H9 (cell line): ENCODE data around the gene LPAR1. TPM values are rescaled to one million over a fixed set of nuclear protein-coding genes. Genes with fewer than 3 reads are reported as not detected.

ENCODE experiments used
- DNase-seq: peaks from one replicate; pipeline ENCODE4 v3.0.0-alpha.2; 2017
- H2AFZ ChIP-seq: one replicate; pipeline ENCODE4 v1.6.1; 2013; ENCODE audit warnings: mild to moderate bottlenecking, low read length, control low read depth, moderate library complexity
- H2AK5ac ChIP-seq: 2 replicates; pipeline ENCODE4 v1.6.1; 2013; ENCODE audit warnings: low read length, control low read depth, mixed read lengths; ENCODE audit not compliant: insufficient read length
- H2BK120ac ChIP-seq: one replicate; pipeline ENCODE4 v1.6.1; 2013; ENCODE audit warnings: low read depth, mild to moderate bottlenecking, low read length, control low read depth, inconsistent platforms; ENCODE audit not compliant: poor library complexity, severe bottlenecking
- H2BK12ac ChIP-seq: 2 replicates; pipeline ENCODE4 v1.6.1; 2013; ENCODE audit warnings: low read length, control low read depth, mixed read lengths, low read depth; ENCODE audit not compliant: insufficient read length
- H2BK15ac ChIP-seq: 2 replicates; pipeline ENCODE4 v1.6.1; 2013; ENCODE audit warnings: low read depth, low read length, control low read depth
- H2BK20ac ChIP-seq: one replicate; pipeline ENCODE4 v1.6.1; 2013; ENCODE audit warnings: low read depth, mild to moderate bottlenecking, low read length, control low read depth, inconsistent platforms; ENCODE audit not compliant: poor library complexity, severe bottlenecking
- H2BK5ac ChIP-seq: 2 replicates; pipeline ENCODE4 v1.6.1; 2013; ENCODE audit warnings: low read length, control low read depth, mixed read lengths; ENCODE audit not compliant: insufficient read length
- H3K14ac ChIP-seq: 2 replicates; pipeline ENCODE4 v1.6.1; 2013; ENCODE audit warnings: low read length, control low read depth; ENCODE audit not compliant: insufficient read depth
- H3K18ac ChIP-seq: 2 replicates; pipeline ENCODE4 v1.6.1; 2013; ENCODE audit warnings: low read depth, mild to moderate bottlenecking, mixed read lengths, low read length, control low read depth; ENCODE audit not compliant: insufficient read length
- H3K23ac ChIP-seq: 2 replicates; pipeline ENCODE4 v1.6.1; 2013; ENCODE audit warnings: low read length, control low read depth, mixed read lengths, low read depth; ENCODE audit not compliant: insufficient read length
- H3K23me2 ChIP-seq: 2 replicates; pipeline ENCODE4 v1.6.1; 2013; ENCODE audit warnings: low read depth, mild to moderate bottlenecking, mixed read lengths, low read length, control low read depth; ENCODE audit not compliant: insufficient read length, poor library complexity, severe bottlenecking
- H3K27ac ChIP-seq: 2 replicates; pipeline ENCODE4 v1.5.1; 2013; ENCODE audit warnings: low read length, control low read depth, mixed read lengths, low read depth; ENCODE audit not compliant: insufficient read length
- H3K27me3 ChIP-seq: 2 replicates; pipeline ENCODE4 v1.6.1; 2013; ENCODE audit warnings: low read length, control low read depth, inconsistent platforms; ENCODE audit not compliant: insufficient read depth
- H3K4ac ChIP-seq: 2 replicates; pipeline ENCODE4 v1.6.1; 2013; ENCODE audit warnings: low read depth, mild to moderate bottlenecking, control low read depth, inconsistent platforms, low read length, moderate library complexity
- H3K4me1 ChIP-seq: 2 replicates; pipeline ENCODE4 v1.6.1; 2013; ENCODE audit warnings: low read length, control low read depth, inconsistent platforms; ENCODE audit not compliant: insufficient read depth
- H3K4me2 ChIP-seq: 2 replicates; pipeline ENCODE4 v1.6.1; 2013; ENCODE audit warnings: low read length, control low read depth, mixed read lengths; ENCODE audit not compliant: insufficient read length, insufficient read depth
- H3K56ac ChIP-seq: 2 replicates; pipeline ENCODE4 v1.6.1; 2013; ENCODE audit warnings: low read depth, mild to moderate bottlenecking, mixed read lengths, low read length, control low read depth; ENCODE audit not compliant: insufficient read length
- H3K79me1 ChIP-seq: 2 replicates; pipeline ENCODE4 v1.6.1; 2013; ENCODE audit warnings: low read depth, mild to moderate bottlenecking, moderate library complexity, low read length, control low read depth, inconsistent platforms; ENCODE audit not compliant: insufficient read depth, poor library complexity, severe bottlenecking
- H3K79me2 ChIP-seq: 2 replicates; pipeline ENCODE4 v1.6.1; 2013; ENCODE audit warnings: low read length, control low read depth, inconsistent platforms; ENCODE audit not compliant: insufficient read depth
- H3K9ac ChIP-seq: 2 replicates; pipeline ENCODE4 v1.6.1; 2013; ENCODE audit warnings: low read length, control low read depth, mixed read lengths; ENCODE audit not compliant: insufficient read length; ENCODE audit errors: extremely low read depth
- H3K9me3 ChIP-seq: one replicate; pipeline ENCODE4 v1.6.1; 2013; ENCODE audit warnings: low read depth, low read length, inconsistent platforms; ENCODE audit not compliant: control insufficient read depth
- H3T11ph ChIP-seq: one replicate; pipeline ENCODE4 v1.6.1; 2013; ENCODE audit warnings: mild to moderate bottlenecking, low read length, control low read depth, inconsistent platforms
- H4K20me1 ChIP-seq: one replicate; pipeline ENCODE4 v1.6.1; 2013; ENCODE audit not compliant: control insufficient read depth, insufficient read length, insufficient read depth
- H4K5ac ChIP-seq: 2 replicates; pipeline ENCODE4 v1.6.1; 2013; ENCODE audit warnings: low read depth, mild to moderate bottlenecking, mixed read lengths, low read length, control low read depth; ENCODE audit not compliant: insufficient read length
- H4K8ac ChIP-seq: replicated peaks from 2 replicates; pipeline ENCODE4 v1.6.1; 2013; ENCODE audit warnings: low read length, control low read depth, mixed read lengths, low read depth; ENCODE audit not compliant: insufficient read length
- H4K91ac ChIP-seq: 2 replicates; pipeline ENCODE4 v1.6.1; 2013; ENCODE audit warnings: low read depth, mild to moderate bottlenecking, moderate library complexity, mixed read lengths, low read length, control low read depth; ENCODE audit not compliant: insufficient read length
- H3K27ac Mint-ChIP-seq, 3 experiments: 2 replicates in 2 of 3; 3 replicates in 1 of 3; pipeline ENCODE4 v1.8.0; 2020 to 2021; ENCODE audit warnings: mixed read lengths in 3 of 3, mild to moderate bottlenecking in 1 of 3, moderate library complexity in 1 of 3
- H3K27me3 Mint-ChIP-seq: 2 replicates; pipeline ENCODE4 v1.8.0; 2021; ENCODE audit warnings: low read depth, mild to moderate bottlenecking, moderate library complexity, mixed read lengths
- H3K36me3 Mint-ChIP-seq, 3 experiments: 2 replicates in 2 of 3; 3 replicates in 1 of 3; pipeline ENCODE4 v1.8.0; 2020 to 2021; ENCODE audit warnings: low read depth in 3 of 3, mixed read lengths in 3 of 3; ENCODE audit not compliant: insufficient read depth in 1 of 3
- H3K4me1 Mint-ChIP-seq, 2 experiments: 2 replicates each; pipeline ENCODE4 v1.8.0; 2020; ENCODE audit warnings: mixed read lengths in 2 of 2
- H3K4me3 Mint-ChIP-seq, 2 experiments: 2 replicates in 1 of 2; 3 replicates in 1 of 2; pipeline ENCODE4 v1.8.0; 2020 to 2021; ENCODE audit warnings: mild to moderate bottlenecking in 2 of 2, mixed read lengths in 2 of 2, moderate library complexity in 1 of 2
- H3K9me3 Mint-ChIP-seq, 2 experiments: 2 replicates in 1 of 2; 3 replicates in 1 of 2; pipeline ENCODE4 v1.8.0; 2020; ENCODE audit warnings: mild to moderate bottlenecking in 2 of 2, mixed read lengths in 2 of 2, moderate library complexity in 1 of 2
- WGBS: extraction: QIAGEN DNeasy Blood & Tissue Kit; methylation state at CpG from one replicate; pipeline ENCODE4 v1.1.7; 2013; ENCODE audit warnings: missing lambda C conversion rate, low lambda C conversion rate, mixed read lengths; ENCODE audit not compliant: insufficient read length; ENCODE audit errors: extremely low coverage; 5-methylcytosine and 5-hydroxymethylcytosine counted together
- total RNA-seq: library from RNA; stranded (reverse); gene quantifications from 2 replicates; pipeline ENCODE4 v1.2.1, GENCODE V29; 2021
- TF ChIP-seq, protein P1 (sequence below): fragments of 200-600 bp; sonication (generic); conservative IDR thresholded peaks from 3 replicates; pipeline ENCODE4 v1.8.0; 2021; ENCODE audit warnings: antibody characterized with exemption, mild to moderate bottlenecking

Gene LPAR1
- total RNA-seq, 1 experiment from 2014 or later = 1.3 TPM

DNA sequence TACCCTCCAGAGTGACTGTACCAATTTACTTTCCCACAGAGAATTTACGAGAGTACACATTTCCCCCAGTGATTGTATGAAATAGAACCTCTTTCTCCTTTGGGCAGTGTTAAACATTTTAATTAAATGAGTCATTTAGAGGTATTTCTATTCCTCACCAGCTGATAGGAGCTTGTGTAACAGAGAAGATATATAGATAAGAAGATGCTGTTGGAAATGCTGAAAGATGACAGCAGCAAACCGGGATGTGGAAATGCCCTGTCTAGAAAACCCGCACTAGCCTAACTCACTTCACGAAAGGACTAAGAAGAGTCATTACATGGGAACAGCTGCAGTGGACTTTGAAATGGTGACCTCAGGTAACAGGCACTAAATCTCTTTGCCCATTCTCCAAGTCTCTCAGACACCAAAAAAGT lies 68.3 kb downstream of the LPAR1 start:
- Histone ChIP-seq H3K27me3 (no peaks in the 10 kb centered on the region), H3K4me1 (no peaks in the 10 kb centered on the region), H2BK120ac (no peak overlapping the region), H3T11ph (no peak overlapping the region), H3K18ac (no peak overlapping the region), H3K4me2 (no peak overlapping the region), H3K56ac (no peak overlapping the region), H3K9ac (no peak overlapping the region), H3K9me3 (no peaks in the 10 kb centered on the region), H2BK20ac (no peak overlapping the region), H2BK12ac (no peak overlapping the region), H3K23ac (no peak overlapping the region), H4K20me1 (no peaks in the 10 kb centered on the region), H4K5ac (no peak overlapping the region), H3K79me1 (no peaks in the 10 kb centered on the region), H3K79me2 (no peaks in the 10 kb centered on the region), H3K27ac (no peak overlapping the region), H2BK15ac (no peak overlapping the region), H2AK5ac (no peak overlapping the region), H2AFZ (no peak overlapping the region), H3K14ac (no peak overlapping the region), H3K4ac (no peak overlapping the region), H4K91ac (no peak overlapping the region), H4K8ac (no peak overlapping the region), H2BK5ac (no peak overlapping the region), H3K23me2 (no peaks in the 10 kb centered on the region)
- Mint-ChIP-seq H3K27me3 (no peaks in the 10 kb centered on the region), H3K36me3 (peaks cover 2 to 4% (median 3%) of the 10 kb centered on the region in 3 experiments; a peak in 3 of 7 replicates), H3K9me3 (peaks cover 0 to 6% of the 10 kb centered on the region in 2 experiments; a peak in 2 of 5 replicates), H3K4me1 (peaks cover 12 to 15% of the 10 kb centered on the region in 2 experiments), H3K4me3 (no peak overlapping the region), H3K27ac (no peak overlapping the region)
- no CpG with 5 or more reads among the region's 4 CpGs for WGBS
- TF ChIP-seq, protein P1, sequence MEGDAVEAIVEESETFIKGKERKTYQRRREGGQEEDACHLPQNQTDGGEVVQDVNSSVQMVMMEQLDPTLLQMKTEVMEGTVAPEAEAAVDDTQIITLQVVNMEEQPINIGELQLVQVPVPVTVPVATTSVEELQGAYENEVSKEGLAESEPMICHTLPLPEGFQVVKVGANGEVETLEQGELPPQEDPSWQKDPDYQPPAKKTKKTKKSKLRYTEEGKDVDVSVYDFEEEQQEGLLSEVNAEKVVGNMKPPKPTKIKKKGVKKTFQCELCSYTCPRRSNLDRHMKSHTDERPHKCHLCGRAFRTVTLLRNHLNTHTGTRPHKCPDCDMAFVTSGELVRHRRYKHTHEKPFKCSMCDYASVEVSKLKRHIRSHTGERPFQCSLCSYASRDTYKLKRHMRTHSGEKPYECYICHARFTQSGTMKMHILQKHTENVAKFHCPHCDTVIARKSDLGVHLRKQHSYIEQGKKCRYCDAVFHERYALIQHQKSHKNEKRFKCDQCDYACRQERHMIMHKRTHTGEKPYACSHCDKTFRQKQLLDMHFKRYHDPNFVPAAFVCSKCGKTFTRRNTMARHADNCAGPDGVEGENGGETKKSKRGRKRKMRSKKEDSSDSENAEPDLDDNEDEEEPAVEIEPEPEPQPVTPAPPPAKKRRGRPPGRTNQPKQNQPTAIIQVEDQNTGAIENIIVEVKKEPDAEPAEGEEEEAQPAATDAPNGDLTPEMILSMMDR = no peak
- no peak for DNase-seq
